ENCODE data around the gene RHBDF2. TPM values are rescaled to one million over a fixed set of nuclear protein-coding genes. Genes with fewer than 3 reads are reported as not detected.

The RHBDF2 gene
- total RNA-seq, 1 donor from 2014 or later = 0.79 TPM

GRCh38 chr17:76543482-76543825, 42.2 kb upstream of the RHBDF2 start:
- Histone ChIP-seq H3K79me2 (ENCODE audit: low read depth) (no peaks in the 10 kb centered on the region), H3F3A (ENCODE audit: low read depth) (peaks cover 27% of the 10 kb centered on the region), H3K27ac (no peak overlapping the region), H2AFZ (replicated peaks) (no peak overlapping the region), H3K4me2 (no peak overlapping the region), H3K9ac (no peak overlapping the region), H3K27me3 (peaks cover 42% of the 10 kb centered on the region), H4K20me1 (ENCODE audit: low read depth) (no peaks in the 10 kb centered on the region), H3K4me1 (peaks cover 28% of the 10 kb centered on the region), H3K36me3 (no peaks in the 10 kb centered on the region), H3K4me3 (no peak overlapping the region), H3K9me3 (ENCODE audit: low read depth) (no peaks in the 10 kb centered on the region)
- Mint-ChIP-seq H3K36me3 (no peaks in the 10 kb centered on the region), H3K9me3 (no peaks in the 10 kb centered on the region), H3K4me1 (peaks cover 54% of the 10 kb centered on the region), H3K27me3 (ENCODE audit: insufficient read depth, low read depth) (peaks cover 21% of the 10 kb centered on the region), H3K27ac (peak overlapping the region; percentile 65), H3K4me3 (peak overlapping the region; percentile 76)
- TF ChIP-seq, protein P1, sequence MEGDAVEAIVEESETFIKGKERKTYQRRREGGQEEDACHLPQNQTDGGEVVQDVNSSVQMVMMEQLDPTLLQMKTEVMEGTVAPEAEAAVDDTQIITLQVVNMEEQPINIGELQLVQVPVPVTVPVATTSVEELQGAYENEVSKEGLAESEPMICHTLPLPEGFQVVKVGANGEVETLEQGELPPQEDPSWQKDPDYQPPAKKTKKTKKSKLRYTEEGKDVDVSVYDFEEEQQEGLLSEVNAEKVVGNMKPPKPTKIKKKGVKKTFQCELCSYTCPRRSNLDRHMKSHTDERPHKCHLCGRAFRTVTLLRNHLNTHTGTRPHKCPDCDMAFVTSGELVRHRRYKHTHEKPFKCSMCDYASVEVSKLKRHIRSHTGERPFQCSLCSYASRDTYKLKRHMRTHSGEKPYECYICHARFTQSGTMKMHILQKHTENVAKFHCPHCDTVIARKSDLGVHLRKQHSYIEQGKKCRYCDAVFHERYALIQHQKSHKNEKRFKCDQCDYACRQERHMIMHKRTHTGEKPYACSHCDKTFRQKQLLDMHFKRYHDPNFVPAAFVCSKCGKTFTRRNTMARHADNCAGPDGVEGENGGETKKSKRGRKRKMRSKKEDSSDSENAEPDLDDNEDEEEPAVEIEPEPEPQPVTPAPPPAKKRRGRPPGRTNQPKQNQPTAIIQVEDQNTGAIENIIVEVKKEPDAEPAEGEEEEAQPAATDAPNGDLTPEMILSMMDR (IDR thresholded peaks at IDR 0.05) = no peak
- no peak for TF ChIP-seq EZH2phosphoT487 (IDR thresholded peaks at IDR 0.05)
- no peak for TF ChIP-seq EZH2 (IDR thresholded peaks at IDR 0.05)
- peak; percentile 34 for DNase-seq (ENCODE audit: low spot score)

DNA sequence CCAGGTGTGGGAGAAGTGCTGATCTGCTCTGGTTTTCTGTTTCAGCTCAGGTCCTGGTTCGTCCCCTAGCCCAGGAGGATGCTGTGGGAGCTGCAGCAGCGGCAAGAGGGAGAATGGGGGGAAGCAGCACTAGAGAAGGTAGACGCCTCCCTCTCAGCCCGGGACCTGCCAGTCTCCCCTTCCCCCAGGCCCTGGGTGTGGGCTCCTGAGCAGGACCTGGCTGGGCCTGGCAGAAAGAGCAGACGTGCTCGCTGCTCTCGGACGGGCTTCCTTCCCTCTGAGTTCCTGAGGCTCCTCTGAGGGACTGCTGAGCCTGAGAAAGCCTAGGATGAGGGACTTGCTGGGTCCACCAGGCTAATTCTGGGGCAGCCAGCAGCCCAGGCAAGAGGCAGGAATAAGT, 41.8 kb upstream of the RHBDF2 start:
- H3K36me3 ChIP-seq = no peaks in the 10 kb centered on the region
- no peaks in the 10 kb centered on the region for H3K9me3 Mint-ChIP-seq
- H3K4me3 ChIP-seq = no peak overlapping the region
- H4K20me1 ChIP-seq (ENCODE audit: low read depth) = no peaks in the 10 kb centered on the region
- no peaks in the 10 kb centered on the region for H3K9me3 ChIP-seq (ENCODE audit: low read depth)
- peaks cover 33% of the 10 kb centered on the region for H3K4me1 ChIP-seq
- no peak for DNase-seq (ENCODE audit: low spot score)
- H3F3A ChIP-seq (ENCODE audit: low read depth) = peaks cover 22% of the 10 kb centered on the region
- peaks cover 47% of the 10 kb centered on the region for H3K27me3 ChIP-seq
- H2AFZ ChIP-seq (replicated peaks) = no peak overlapping the region
- no peaks in the 10 kb centered on the region for H3K79me2 ChIP-seq (ENCODE audit: low read depth)
- H3K36me3 Mint-ChIP-seq = no peaks in the 10 kb centered on the region
- peaks cover 23% of the 10 kb centered on the region for H3K27me3 Mint-ChIP-seq (ENCODE audit: insufficient read depth, low read depth)
- H3K4me1 Mint-ChIP-seq = peaks cover 56% of the 10 kb centered on the region
- TF ChIP-seq, protein P1 (IDR thresholded peaks at IDR 0.05) = no peak
- TF ChIP-seq EZH2 (IDR thresholded peaks at IDR 0.05) (no peak), EZH2phosphoT487 (IDR thresholded peaks at IDR 0.05) (no peak)
- H3K4me2 ChIP-seq = no peak overlapping the region
- no peak overlapping the region for H3K27ac ChIP-seq
- peak overlapping the region; percentile 59 for H3K4me3 Mint-ChIP-seq
- H3K27ac Mint-ChIP-seq = no peak overlapping the region
- no peak overlapping the region for H3K9ac ChIP-seq

DNA sequence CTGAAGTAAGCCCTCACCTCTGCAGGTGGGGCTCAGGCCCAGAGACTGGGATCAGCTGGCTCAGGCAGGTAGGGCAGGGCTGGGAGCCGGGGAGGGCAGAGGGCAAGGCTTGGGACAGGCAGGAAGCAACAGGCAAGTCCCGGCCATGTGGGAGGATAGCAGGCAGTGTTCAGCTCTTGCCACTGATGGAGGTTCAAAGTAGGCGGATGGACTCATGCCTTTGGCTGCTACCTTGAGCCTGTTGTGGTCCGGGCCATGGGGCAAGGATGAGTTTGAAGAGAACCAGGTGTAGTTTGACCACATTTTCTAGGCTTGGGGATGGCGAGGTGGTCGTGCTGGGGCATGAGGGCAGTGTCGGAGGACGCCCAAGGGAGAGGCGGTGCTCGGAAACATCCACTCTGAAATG, 41.3 kb upstream of the RHBDF2 start:
- H3K36me3 Mint-ChIP-seq = no peaks in the 10 kb centered on the region
- no peaks in the 10 kb centered on the region for H3K9me3 ChIP-seq (ENCODE audit: low read depth)
- H3K27ac Mint-ChIP-seq = no peak overlapping the region
- H3K4me3 Mint-ChIP-seq = no peak overlapping the region
- H3K27me3 ChIP-seq = peaks cover 51% of the 10 kb centered on the region
- H3K9me3 Mint-ChIP-seq = no peaks in the 10 kb centered on the region
- no peak overlapping the region for H3K27ac ChIP-seq
- no peaks in the 10 kb centered on the region for H3K79me2 ChIP-seq (ENCODE audit: low read depth)
- no peaks in the 10 kb centered on the region for H3K36me3 ChIP-seq
- H3K4me2 ChIP-seq = no peak overlapping the region
- TF ChIP-seq EZH2 (IDR thresholded peaks at IDR 0.05) (no peak), EZH2phosphoT487 (IDR thresholded peaks at IDR 0.05) (no peak)
- TF ChIP-seq, protein P1 (IDR thresholded peaks at IDR 0.05) = no peak
- no peak overlapping the region for H3K4me3 ChIP-seq
- no peaks in the 10 kb centered on the region for H4K20me1 ChIP-seq (ENCODE audit: low read depth)
- peaks cover 33% of the 10 kb centered on the region for H3K4me1 ChIP-seq
- peaks cover 56% of the 10 kb centered on the region for H3K4me1 Mint-ChIP-seq
- H3K9ac ChIP-seq = no peak overlapping the region
- peaks cover 23% of the 10 kb centered on the region for H3K27me3 Mint-ChIP-seq (ENCODE audit: insufficient read depth, low read depth)
- H2AFZ ChIP-seq (replicated peaks) = no peak overlapping the region
- no peak for DNase-seq (ENCODE audit: low spot score)
- H3F3A ChIP-seq (ENCODE audit: low read depth) = peaks cover 18% of the 10 kb centered on the region

Measured in neural progenitor cell (in vitro differentiated cells).